HepG2 (cell line): ENCODE data around the gene EPB41L5. TPM values are rescaled to one million over a fixed set of nuclear protein-coding genes. Genes with fewer than 3 reads are reported as not detected.
A peak's percentile ranks its signal among the peaks of the same experiment; 100 is the strongest.

Experiments used
- ARID3A ChIP-seq: IDR thresholded peaks from 2 replicates; pipeline ENCODE4 v1.6.1; 2012; ENCODE audit warnings: low read depth, low read length, improper control_type of control experiment
- BHLHE40 ChIP-seq: IDR thresholded peaks from 2 replicates; pipeline ENCODE4 v1.6.1; 2011; ENCODE audit warnings: low read length, improper control_type of control experiment
- BRD4 ChIP-seq: sonication (generic); formaldehyde crosslinking; IDR thresholded peaks from 2 replicates; pipeline ENCODE4 v1.4.0; 2020; ENCODE audit warnings: missing genetic modification reagents
- E2F5 ChIP-seq: sonication (generic); formaldehyde crosslinking; conservative IDR thresholded peaks from 2 replicates; pipeline ENCODE4 v1.4.0; 2020; ENCODE audit warnings: missing genetic modification reagents
- HINFP ChIP-seq: sonication (generic); formaldehyde crosslinking; IDR thresholded peaks from 2 replicates; pipeline ENCODE4 v1.4.0; 2020; ENCODE audit warnings: low read depth, mild to moderate bottlenecking, missing genetic modification reagents
- HMG20B ChIP-seq: conservative IDR thresholded peaks from 2 replicates; pipeline ENCODE4 v1.6.1; 2016; ENCODE audit warnings: missing genetic modification reagents, missing compliant biosample characterization
- MIER2 ChIP-seq: IDR thresholded peaks from 2 replicates; pipeline ENCODE4 v1.6.1; 2016; ENCODE audit warnings: missing biosample characterization, missing genetic modification reagents
- MIXL1 ChIP-seq: IDR thresholded peaks from 2 replicates; pipeline ENCODE4 v1.6.1; 2016
- MTF1 ChIP-seq: sonication (generic); formaldehyde crosslinking; IDR thresholded peaks from 2 replicates; pipeline ENCODE4 v1.5.0; 2020; ENCODE audit warnings: missing genetic modification reagents
- NFKB2 ChIP-seq: sonication (generic); formaldehyde crosslinking; IDR thresholded peaks from 2 replicates; pipeline ENCODE4 v1.4.0; 2020; ENCODE audit warnings: missing genetic modification reagents, borderline replicate concordance
- SAP130 ChIP-seq: IDR thresholded peaks from 2 replicates; pipeline ENCODE4 v1.6.1; 2016; ENCODE audit warnings: low read depth
- SMAD9 ChIP-seq: sonication (generic); formaldehyde crosslinking; IDR thresholded peaks from 2 replicates; pipeline ENCODE4 v1.5.1; 2020; ENCODE audit warnings: mild to moderate bottlenecking, missing genetic modification reagents
- SMARCC2 ChIP-seq: fragments of 450-650 bp; IDR thresholded peaks from 2 replicates; pipeline ENCODE4 v1.6.1; 2017; ENCODE audit warnings: antibody characterized with exemption, mild to moderate bottlenecking
- SSRP1 ChIP-seq: IDR thresholded peaks from 2 replicates; pipeline ENCODE4 v1.6.1; 2016; ENCODE audit warnings: control low read depth
- ZNF331 ChIP-seq: sonication (generic); formaldehyde crosslinking; IDR thresholded peaks from 2 replicates; pipeline ENCODE4 v1.4.0; 2020; ENCODE audit warnings: missing genetic modification reagents
- ZNF580 ChIP-seq: IDR thresholded peaks from 2 replicates; pipeline ENCODE4 v1.6.1; 2016; ENCODE audit warnings: low read depth, borderline replicate concordance
- ZNF629 ChIP-seq: sonication (generic); formaldehyde crosslinking; conservative IDR thresholded peaks from 2 replicates; pipeline ENCODE4 v1.5.0; 2020; ENCODE audit warnings: missing genetic modification reagents
- ZNF713 ChIP-seq: sonication (generic); formaldehyde crosslinking; IDR thresholded peaks from 2 replicates; pipeline ENCODE4 v1.4.0; 2020; ENCODE audit warnings: mild to moderate bottlenecking, missing genetic modification reagents
- ZNF761 ChIP-seq: sonication (generic); formaldehyde crosslinking; conservative IDR thresholded peaks from 2 replicates; pipeline ENCODE4 v1.4.0; 2020; ENCODE audit warnings: mild to moderate bottlenecking, missing genetic modification reagents
- ZNF879 ChIP-seq: sonication (generic); formaldehyde crosslinking; IDR thresholded peaks from 2 replicates; pipeline ENCODE4 v1.8.1; 2023; ENCODE audit warnings: missing genetic modification reagents
- polyA plus RNA-seq, 8 experiments: library from polyadenylated mRNA; depleted of rRNA in 3 of 8; stranded (reverse) in 7 of 8; unstranded in 1 of 8; fragments of >200 nt; fragmentation: Illumina TruSeq in 4 of 8; extraction: Trizol in 4 of 8; gene quantifications; 2 replicates each; pipeline versions ENCODE4 v1.2.1 to v1.2.3, GENCODE V29; 2011 to 2016; ENCODE audit warnings: low read depth in 4 of 8, missing spikeins in 1 of 8, mixed read lengths in 1 of 8; ENCODE audit not compliant: insufficient read depth in 1 of 8
- total RNA-seq, 5 experiments: library from RNA; depleted of rRNA; stranded (reverse); fragments of >200 nt; fragmentation: Illumina TruSeq; extraction: Trizol; gene quantifications; 2 replicates each; pipeline ENCODE4 v1.2.3, GENCODE V29; 2016; ENCODE audit warnings: low read depth in 1 of 5
- TF ChIP-seq, protein P1 (sequence below): sonication (generic); formaldehyde crosslinking; IDR thresholded peaks from 2 replicates; pipeline ENCODE4 v1.4.0; 2020; ENCODE audit warnings: missing genetic modification reagents
- TF ChIP-seq, protein P2 (sequence below): sonication (generic); formaldehyde crosslinking; IDR thresholded peaks from 2 replicates; pipeline ENCODE4 v1.5.0; 2020; ENCODE audit warnings: missing genetic modification reagents, mild to moderate bottlenecking, borderline replicate concordance

The EPB41L5 gene
- total and polyA plus RNA-seq, 2 of the 13 experiments (the other 11 are each of a cell fraction or from before 2014, with no cell fraction given): 40.5 to 47.5 TPM

DNA sequence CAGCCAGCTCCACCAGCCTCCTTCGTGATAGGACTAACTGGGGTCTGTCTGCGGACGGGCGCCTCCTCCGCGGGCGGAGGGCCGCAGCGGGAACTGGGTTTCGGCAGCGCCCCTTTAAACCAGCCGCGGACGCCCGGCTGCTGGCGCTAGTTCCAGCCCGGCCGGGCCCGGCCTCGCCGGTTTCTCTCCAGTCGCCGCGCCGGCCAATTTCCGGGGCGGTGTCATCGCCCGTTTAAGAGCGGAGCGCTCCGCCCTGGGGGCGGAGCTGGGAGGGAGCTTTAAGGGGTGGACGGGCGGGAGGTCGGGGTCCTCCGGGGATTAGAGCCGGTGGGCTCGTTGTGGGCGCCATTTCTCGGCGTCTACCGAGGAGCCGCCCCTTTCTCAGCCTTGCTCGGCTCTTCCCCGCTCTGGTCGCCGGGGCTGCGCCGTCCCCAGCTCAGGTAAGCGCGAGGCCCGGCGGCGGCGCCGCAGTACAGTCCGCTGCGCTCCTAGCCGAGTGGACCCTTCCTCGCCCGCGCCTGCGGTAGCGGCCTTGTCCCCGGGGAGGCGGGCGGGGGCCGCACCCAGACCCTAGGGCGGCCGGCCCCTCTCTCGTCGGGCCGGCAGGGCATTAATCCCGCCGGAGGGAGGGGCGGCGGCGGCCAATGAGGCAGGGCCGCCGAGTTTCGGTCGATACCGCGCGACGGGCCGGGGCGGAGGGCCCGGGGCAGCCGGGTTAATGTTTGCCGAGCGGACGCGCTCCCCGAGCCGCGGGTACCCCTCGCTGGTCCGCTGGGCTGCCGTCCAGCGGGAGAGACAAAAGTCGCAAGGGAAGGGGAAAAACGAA is at the start of gene EPB41L5 (continued):
- TF ChIP-seq ZNF713: 0 out of 2 replicates have a peak, but pooled peaks have one; percentile 79
- TF ChIP-seq, protein P1, sequence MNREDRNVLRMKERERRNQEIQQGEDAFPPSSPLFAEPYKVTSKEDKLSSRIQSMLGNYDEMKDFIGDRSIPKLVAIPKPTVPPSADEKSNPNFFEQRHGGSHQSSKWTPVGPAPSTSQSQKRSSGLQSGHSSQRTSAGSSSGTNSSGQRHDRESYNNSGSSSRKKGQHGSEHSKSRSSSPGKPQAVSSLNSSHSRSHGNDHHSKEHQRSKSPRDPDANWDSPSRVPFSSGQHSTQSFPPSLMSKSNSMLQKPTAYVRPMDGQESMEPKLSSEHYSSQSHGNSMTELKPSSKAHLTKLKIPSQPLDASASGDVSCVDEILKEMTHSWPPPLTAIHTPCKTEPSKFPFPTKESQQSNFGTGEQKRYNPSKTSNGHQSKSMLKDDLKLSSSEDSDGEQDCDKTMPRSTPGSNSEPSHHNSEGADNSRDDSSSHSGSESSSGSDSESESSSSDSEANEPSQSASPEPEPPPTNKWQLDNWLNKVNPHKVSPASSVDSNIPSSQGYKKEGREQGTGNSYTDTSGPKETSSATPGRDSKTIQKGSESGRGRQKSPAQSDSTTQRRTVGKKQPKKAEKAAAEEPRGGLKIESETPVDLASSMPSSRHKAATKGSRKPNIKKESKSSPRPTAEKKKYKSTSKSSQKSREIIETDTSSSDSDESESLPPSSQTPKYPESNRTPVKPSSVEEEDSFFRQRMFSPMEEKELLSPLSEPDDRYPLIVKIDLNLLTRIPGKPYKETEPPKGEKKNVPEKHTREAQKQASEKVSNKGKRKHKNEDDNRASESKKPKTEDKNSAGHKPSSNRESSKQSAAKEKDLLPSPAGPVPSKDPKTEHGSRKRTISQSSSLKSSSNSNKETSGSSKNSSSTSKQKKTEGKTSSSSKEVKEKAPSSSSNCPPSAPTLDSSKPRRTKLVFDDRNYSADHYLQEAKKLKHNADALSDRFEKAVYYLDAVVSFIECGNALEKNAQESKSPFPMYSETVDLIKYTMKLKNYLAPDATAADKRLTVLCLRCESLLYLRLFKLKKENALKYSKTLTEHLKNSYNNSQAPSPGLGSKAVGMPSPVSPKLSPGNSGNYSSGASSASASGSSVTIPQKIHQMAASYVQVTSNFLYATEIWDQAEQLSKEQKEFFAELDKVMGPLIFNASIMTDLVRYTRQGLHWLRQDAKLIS (CRISPR knock-in tag): peak; percentile 81
- TF ChIP-seq MIXL1 (CRISPR knock-in tag): no peak; the same call in 1 of the 2 replicates
- peak; percentile 75; the same call in 1 of the 2 replicates for TF ChIP-seq ZNF331 (CRISPR knock-in tag)
- TF ChIP-seq NFKB2 (CRISPR knock-in tag): peak; percentile 87; the same call in 1 of the 2 replicates
- no peak for TF ChIP-seq SMARCC2
- TF ChIP-seq BHLHE40: no peak
- no peak; the same call in 1 of the 2 replicates for TF ChIP-seq SMAD9
- TF ChIP-seq ZNF580 (CRISPR knock-in tag): peak; percentile 20; the same call in 1 of the 2 replicates
- TF ChIP-seq ARID3A: peak; percentile 7; the same call in 1 of the 2 replicates
- TF ChIP-seq, protein P2, sequence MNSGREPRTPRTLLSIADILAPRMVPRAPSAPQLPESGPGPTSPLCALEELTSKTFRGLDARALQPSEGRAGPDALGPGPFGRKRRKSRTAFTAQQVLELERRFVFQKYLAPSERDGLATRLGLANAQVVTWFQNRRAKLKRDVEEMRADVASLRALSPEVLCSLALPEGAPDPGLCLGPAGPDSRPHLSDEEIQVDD: peak; percentile 84; the same call in 1 of the 2 replicates
- TF ChIP-seq ZNF879 (CRISPR knock-in tag): peak; percentile 87
- TF ChIP-seq ZNF761 (CRISPR knock-in tag): 0 out of 2 replicates have a peak, but pooled peaks have one; percentile 62
- TF ChIP-seq MIER2 (CRISPR knock-in tag): 0 out of 2 replicates have a peak, but pooled peaks have one; percentile 6
- peak; percentile 85 for TF ChIP-seq SAP130 (CRISPR knock-in tag)
- peak; percentile 53; the same call in 1 of the 2 replicates for TF ChIP-seq HMG20B (CRISPR knock-in tag)
- peak; percentile 99 for TF ChIP-seq HINFP (CRISPR knock-in tag)
- no peak for TF ChIP-seq SSRP1 (CRISPR knock-in tag)
- 0 out of 2 replicates have a peak, but pooled peaks have one; percentile 12 for TF ChIP-seq ZNF629 (CRISPR knock-in tag)
- TF ChIP-seq BRD4: no peak; the same call in 1 of the 2 replicates
- peak; percentile 76; the same call in 1 of the 2 replicates for TF ChIP-seq MTF1
- TF ChIP-seq E2F5 (CRISPR knock-in tag): peak; percentile 68
